Activated naive CD4-positive, alpha-beta T cell treated with anti-CD3 and anti-CD28 coated beads, Interleukin-2, amount 10 ng/mL, durations not matched to agents 7 days and 5 days (primary cell): ENCODE measurements around the gene HOXC10.

Experiments used
- CTCF ChIA-PET: fragments of 350-600 bp; sonication (Branson Sonifier 250); formaldehyde crosslinking; loops from one replicate; lab custom pipeline; 2021; ENCODE audit warnings: antibody characterized with exemption; lab: Charles Lee
- DNase-seq: peaks from one replicate; pipeline ENCODE4 v3.0.0-alpha.2; 2020
- H3K27ac Mint-ChIP-seq: one replicate; pipeline ENCODE4 v1.8.0; 2021; ENCODE audit warnings: mild to moderate bottlenecking, moderate library complexity, mixed read lengths
- H3K27me3 Mint-ChIP-seq: one replicate; pipeline ENCODE4 v1.8.0; 2021; ENCODE audit warnings: mild to moderate bottlenecking, mixed read lengths
- H3K36me3 Mint-ChIP-seq: one replicate; pipeline ENCODE4 v1.8.0; 2021; ENCODE audit warnings: mixed read lengths
- H3K4me1 Mint-ChIP-seq: one replicate; pipeline ENCODE4 v1.8.0; 2021; ENCODE audit warnings: mixed read lengths
- H3K4me3 Mint-ChIP-seq: one replicate; pipeline ENCODE4 v1.8.0; 2021; ENCODE audit warnings: mild to moderate bottlenecking, moderate library complexity, mixed read lengths
- H3K9me3 Mint-ChIP-seq: one replicate; pipeline ENCODE4 v1.8.0; 2021; ENCODE audit warnings: mixed read lengths

The HOXC10 gene

GRCh38 chr12:53984901-53985691 is at the start of gene HOXC10:
TSS of gene HOXC10 (plus strand) at chr12:53985146. CDS start at chr12:53985260, 114 bp downstream.
- DNase-seq = peak; percentile 85
- no peaks in the 10 kb centered on the region for H3K9me3 Mint-ChIP-seq
- H3K27ac Mint-ChIP-seq = peak within 1 kb of the TSS; percentile 83
- peak within 1 kb of the TSS; percentile 46 for H3K4me3 Mint-ChIP-seq
- peaks cover 100% of the 10 kb centered on the region for H3K27me3 Mint-ChIP-seq
- no peaks in the 10 kb centered on the region for H3K36me3 Mint-ChIP-seq
- H3K4me1 Mint-ChIP-seq = peaks cover 29% of the 10 kb centered on the region
- CTCF ChIA-PET = interaction anchor here (0.6 to 1.8 kb wide), 7 partner anchors 27 to 231 kb away, joined by 3 to 12 read pairs (median 3); no protein-coding TSS in a partner anchor

GRCh38 chr12:53935383-53936341 is 49.3 kb upstream of the HOXC10 start:
- CTCF ChIA-PET = no interaction called here
- DNase-seq = no peak
- Mint-ChIP-seq H3K9me3 (no peaks in the 10 kb centered on the region), H3K27me3 (peaks cover 98% of the 10 kb centered on the region), H3K4me3 (no peak overlapping the region), H3K4me1 (no peaks in the 10 kb centered on the region), H3K27ac (peak overlapping the region; percentile 73), H3K36me3 (peaks cover 1% of the 10 kb centered on the region)

GRCh38 chr12:53937099-53937498 is 47.8 kb upstream of the HOXC10 start:
- no peak overlapping the region for H3K27ac Mint-ChIP-seq
- no peak overlapping the region for H3K4me3 Mint-ChIP-seq

GRCh38 chr12:53937596-53938325 is 47.2 kb upstream of the HOXC10 start:
- Mint-ChIP-seq H3K36me3 (peaks cover 1% of the 10 kb centered on the region), H3K4me1 (no peaks in the 10 kb centered on the region), H3K4me3 (no peak overlapping the region), H3K27me3 (peaks cover 100% of the 10 kb centered on the region), H3K27ac (peak overlapping the region; percentile 50), H3K9me3 (no peaks in the 10 kb centered on the region)
- CTCF ChIA-PET = interaction anchor here (1.5 kb wide), 1 partner anchor 17 kb away, joined by 3 read pairs; the partner anchor contains the start of gene HOXC12
- no peak for DNase-seq

More at GRCh38 chr12:53937099-53937498, 47.8 kb upstream of the HOXC10 start:
- Mint-ChIP-seq H3K36me3 (peaks cover 1% of the 10 kb centered on the region), H3K27me3 (peaks cover 100% of the 10 kb centered on the region), H3K4me1 (no peaks in the 10 kb centered on the region), H3K9me3 (no peaks in the 10 kb centered on the region)
- CTCF ChIA-PET = no interaction called here
- DNase-seq = no peak

- no peak for DNase-seq
- CTCF ChIA-PET = interaction anchor here (1.5 kb wide), 1 partner anchor 16 kb away, joined by 3 read pairs; the partner anchor contains the start of gene HOXC12
- H3K9me3 Mint-ChIP-seq = no peaks in the 10 kb centered on the region
- H3K27me3 Mint-ChIP-seq = peaks cover 100% of the 10 kb centered on the region
- H3K4me1 Mint-ChIP-seq = no peaks in the 10 kb centered on the region
- peak within 1 kb of the TSS; percentile 6 for H3K4me3 Mint-ChIP-seq
- peak within 1 kb of the TSS; percentile 50 for H3K27ac Mint-ChIP-seq
- H3K36me3 Mint-ChIP-seq = peaks cover 1% of the 10 kb centered on the region
Measured at GRCh38 chr12:53938326-53939140, 46.4 kb upstream of the HOXC10 start, which contains the start of gene HOXC13. TSS of gene HOXC13 (plus strand) at chr12:53938831. CDS start at chr12:53938907, 76 bp downstream.

DNA sequence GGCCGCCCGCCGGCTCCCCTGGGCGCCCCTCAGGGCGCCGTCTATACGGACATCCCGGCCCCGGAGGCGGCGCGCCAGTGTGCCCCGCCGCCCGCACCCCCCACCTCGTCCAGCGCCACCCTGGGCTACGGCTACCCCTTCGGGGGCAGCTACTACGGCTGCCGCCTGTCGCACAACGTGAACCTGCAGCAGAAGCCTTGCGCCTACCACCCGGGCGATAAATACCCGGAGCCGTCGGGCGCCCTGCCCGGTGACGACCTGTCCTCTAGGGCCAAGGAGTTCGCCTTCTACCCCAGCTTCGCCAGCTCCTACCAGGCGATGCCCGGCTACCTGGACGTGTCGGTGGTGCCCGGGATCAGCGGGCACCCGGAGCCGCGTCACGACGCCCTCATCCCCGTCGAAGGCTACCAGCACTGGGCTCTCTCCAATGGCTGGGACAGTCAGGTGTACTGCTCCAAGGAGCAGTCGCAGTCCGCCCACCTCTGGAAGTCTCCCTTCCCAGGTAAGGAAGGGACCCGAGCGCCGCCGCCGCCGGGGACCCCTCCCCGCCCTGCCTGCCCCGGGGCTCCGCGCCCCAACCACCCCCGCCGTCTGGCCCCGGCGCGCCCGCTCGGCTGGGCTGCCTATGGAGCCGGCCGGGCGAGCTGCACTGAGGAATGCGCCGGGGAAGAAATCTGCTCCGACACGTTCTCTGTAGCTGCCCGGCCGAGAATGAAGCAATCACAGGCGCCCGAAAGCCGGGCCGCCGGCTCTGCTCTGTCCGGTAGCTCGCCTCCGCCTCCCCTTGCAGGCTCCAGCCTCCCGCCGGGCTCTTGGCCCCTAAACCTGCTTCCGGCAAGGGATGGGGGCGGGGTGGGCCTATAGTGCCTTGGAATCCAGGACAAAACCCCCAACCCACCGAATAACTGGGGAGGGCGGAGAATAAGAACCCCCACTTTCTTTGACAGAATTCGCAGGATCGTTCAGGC is 45.5 kb upstream of the HOXC10 start:
- Mint-ChIP-seq H3K36me3 (peaks cover 1% of the 10 kb centered on the region), H3K27me3 (peaks cover 100% of the 10 kb centered on the region), H3K4me1 (no peaks in the 10 kb centered on the region), H3K9me3 (no peaks in the 10 kb centered on the region), H3K27ac (no peak overlapping the region), H3K4me3 (no peak overlapping the region)
- DNase-seq = no peak
- CTCF ChIA-PET = no interaction called here

DNA sequence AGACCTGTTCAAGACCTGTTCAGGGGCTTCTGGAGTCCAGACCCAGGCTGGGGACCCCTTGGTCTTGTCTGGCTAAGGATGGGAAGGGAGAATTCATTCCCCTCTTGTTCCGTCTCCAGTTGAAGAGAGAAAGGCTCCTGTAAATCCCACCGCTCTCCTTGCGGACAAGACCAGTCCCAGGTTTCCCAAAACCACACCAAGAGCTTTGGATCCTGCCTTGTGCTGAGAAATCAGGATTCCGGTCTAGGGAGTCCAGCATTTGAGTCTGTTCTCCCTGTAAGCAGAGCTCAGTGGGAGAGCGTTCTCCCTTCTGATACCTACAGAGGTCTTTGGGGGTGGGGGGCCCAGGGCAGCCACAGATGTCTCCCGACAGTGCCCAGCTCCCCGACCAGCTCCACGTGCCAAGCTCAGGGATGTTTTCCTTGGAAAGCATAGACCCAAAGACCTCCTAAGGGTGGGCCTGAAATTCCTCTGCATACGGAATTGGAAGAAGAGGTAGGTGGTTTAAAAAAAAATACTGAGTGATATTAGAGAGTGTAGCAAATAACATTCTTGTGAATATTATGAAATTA is 44.4 kb upstream of the HOXC10 start:
- CTCF ChIA-PET = interaction anchor here (0.6 kb wide), 1 partner anchor 10 kb away, joined by 3 read pairs; no protein-coding TSS in a partner anchor
- no peak overlapping the region for H3K27ac Mint-ChIP-seq
- DNase-seq = no peak

DNA sequence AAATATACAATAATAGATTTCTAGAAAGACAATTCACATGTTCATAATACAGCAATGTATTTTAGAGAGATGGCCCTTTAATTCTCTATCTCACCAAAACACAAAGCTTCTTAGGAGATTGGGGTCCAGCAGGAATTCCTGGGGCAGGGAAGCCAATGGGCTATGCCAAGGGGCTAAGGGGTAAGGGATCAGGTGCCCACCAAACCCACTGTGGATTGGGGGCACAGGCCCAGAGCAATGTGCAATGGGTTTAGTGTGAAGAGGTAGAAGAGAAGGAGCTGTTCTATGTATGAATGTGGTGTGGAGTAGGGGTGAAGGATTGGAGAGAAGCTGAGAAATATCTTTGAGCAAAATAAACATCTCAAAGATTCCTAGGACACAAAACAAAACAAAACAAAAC is 43.8 kb upstream of the HOXC10 start:
- CTCF ChIA-PET = interaction anchor here (0.6 to 0.7 kb wide), 3 partner anchors 9 to 66 kb away, joined by 3 to 4 read pairs (median 3); no protein-coding TSS in a partner anchor
- no peak for DNase-seq
- Mint-ChIP-seq H3K4me3 (no peak overlapping the region), H3K27ac (no peak overlapping the region), H3K36me3 (peaks cover 1% of the 10 kb centered on the region), H3K27me3 (peaks cover 100% of the 10 kb centered on the region), H3K4me1 (peaks cover 2% of the 10 kb centered on the region), H3K9me3 (no peaks in the 10 kb centered on the region)

More for the DNA sequence above, 44.4 kb upstream of the HOXC10 start:
- H3K36me3 Mint-ChIP-seq = peaks cover 1% of the 10 kb centered on the region
- H3K4me3 Mint-ChIP-seq = no peak overlapping the region
- H3K9me3 Mint-ChIP-seq = no peaks in the 10 kb centered on the region
- peaks cover 100% of the 10 kb centered on the region for H3K27me3 Mint-ChIP-seq
- H3K4me1 Mint-ChIP-seq = peaks cover 2% of the 10 kb centered on the region

DNA sequence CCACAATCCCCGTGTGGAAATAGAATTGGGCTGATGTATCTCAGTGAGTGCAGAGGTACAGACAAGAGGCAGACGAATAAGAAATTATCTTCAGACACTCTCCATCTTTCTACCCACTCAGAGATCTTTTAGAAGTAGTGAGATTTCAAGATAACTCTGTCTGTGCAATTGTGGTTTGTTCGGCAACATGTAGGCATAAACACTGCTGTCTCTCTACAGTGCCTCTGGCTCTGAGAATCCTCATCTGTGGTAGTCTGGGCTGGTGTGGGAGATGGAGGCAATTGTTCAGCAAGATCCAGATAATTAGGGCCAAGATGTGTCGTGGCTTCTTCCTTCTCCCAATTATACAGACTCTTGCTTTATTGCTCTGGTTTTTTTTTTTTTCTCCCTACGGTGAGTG is 43.2 kb upstream of the HOXC10 start:
- CTCF ChIA-PET = interaction anchor here (0.6 to 0.7 kb wide), 2 partner anchors 10 to 65 kb away, joined by 3 to 4 read pairs; no protein-coding TSS in a partner anchor
- H3K4me3 Mint-ChIP-seq = no peak overlapping the region
- H3K27ac Mint-ChIP-seq = no peak overlapping the region
- peaks cover 1% of the 10 kb centered on the region for H3K36me3 Mint-ChIP-seq
- H3K4me1 Mint-ChIP-seq = peaks cover 2% of the 10 kb centered on the region
- H3K27me3 Mint-ChIP-seq = peaks cover 100% of the 10 kb centered on the region
- H3K9me3 Mint-ChIP-seq = no peaks in the 10 kb centered on the region
- DNase-seq = no peak

- peaks cover 2% of the 10 kb centered on the region for H3K4me1 Mint-ChIP-seq
- peaks cover 100% of the 10 kb centered on the region for H3K27me3 Mint-ChIP-seq
- no peaks in the 10 kb centered on the region for H3K9me3 Mint-ChIP-seq
- no peak for DNase-seq
- CTCF ChIA-PET = no interaction called here
- peaks cover 1% of the 10 kb centered on the region for H3K36me3 Mint-ChIP-seq
- no peak overlapping the region for H3K4me3 Mint-ChIP-seq
- no peak overlapping the region for H3K27ac Mint-ChIP-seq
Measured at GRCh38 chr12:53942467-53942997, 42.4 kb upstream of the HOXC10 start.

DNA sequence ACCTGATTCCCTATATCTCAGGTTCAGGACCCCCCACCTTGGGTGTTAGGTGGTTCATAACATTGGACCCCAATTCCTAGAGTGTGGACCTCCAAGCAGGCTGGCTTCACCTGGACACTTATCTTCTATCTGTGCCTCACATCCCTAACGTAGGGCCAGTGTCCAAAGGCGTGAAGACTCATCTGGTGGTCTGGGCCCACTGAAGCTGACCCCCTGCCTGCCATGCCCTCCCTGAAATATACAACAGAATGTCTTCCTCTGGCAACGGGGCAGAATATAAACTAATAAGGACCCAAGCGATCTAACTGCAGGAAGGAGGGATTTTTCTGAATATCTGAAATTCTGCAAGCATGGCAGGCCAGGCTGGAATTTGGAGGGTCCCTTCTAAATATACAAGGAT is 40.7 kb upstream of the HOXC10 start:
- Mint-ChIP-seq H3K9me3 (no peaks in the 10 kb centered on the region), H3K27me3 (peaks cover 100% of the 10 kb centered on the region), H3K4me3 (no peak overlapping the region), H3K36me3 (peaks cover 1% of the 10 kb centered on the region), H3K27ac (no peak overlapping the region), H3K4me1 (peaks cover 2% of the 10 kb centered on the region)
- no peak for DNase-seq
- CTCF ChIA-PET = no interaction called here
